ENCODE results near the gene ATG12.

- TF ChIP-seq CTCF (IDR thresholded peaks at IDR 0.05) (no peak), ZFX (IDR thresholded peaks at IDR 0.05; ENCODE audit: borderline replicate concordance) (no peak)
Measured at GRCh38 chr5:115825948-115826347, 15.4 kb downstream of the ATG12 start.
